ENCODE measurements around the gene IL5.
A peak's percentile ranks its signal among the peaks of the same experiment; 100 is the strongest.
"Not testable (repeated sequence)": the region's sequence is repeated elsewhere in the genome, so short reads cannot be mapped to it uniquely, and the experiment has no call there.

The IL5 gene

GRCh38 chr5:132528866-132529634, 14.3 kb downstream of the IL5 start:
- no peak for DNase-seq (ENCODE audit: low spot score)

DNA sequence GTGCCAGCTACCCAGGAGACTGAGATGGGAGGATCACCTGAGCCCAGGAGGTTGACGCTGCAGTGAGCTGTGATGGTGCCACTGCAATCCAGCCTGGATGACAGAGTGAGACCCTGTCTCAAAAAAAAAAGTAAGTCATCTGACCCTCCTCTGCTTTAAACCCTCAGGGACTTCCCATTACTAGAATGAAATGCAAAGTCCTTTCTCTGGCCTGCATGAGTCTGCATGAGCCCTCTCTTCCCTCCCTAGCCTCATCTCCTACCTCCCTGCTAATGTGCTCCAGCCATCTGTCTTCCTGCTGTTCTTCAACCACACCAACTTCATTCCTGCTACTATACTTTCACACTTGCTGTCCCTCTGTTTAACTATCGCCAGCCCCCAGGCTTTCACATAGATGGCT, 15.3 kb downstream of the IL5 start:
- no peak for DNase-seq (ENCODE audit: low spot score)

GRCh38 chr5:132526974-132527564, 16.3 kb downstream of the IL5 start:
- no peak for DNase-seq (ENCODE audit: low spot score)

DNA sequence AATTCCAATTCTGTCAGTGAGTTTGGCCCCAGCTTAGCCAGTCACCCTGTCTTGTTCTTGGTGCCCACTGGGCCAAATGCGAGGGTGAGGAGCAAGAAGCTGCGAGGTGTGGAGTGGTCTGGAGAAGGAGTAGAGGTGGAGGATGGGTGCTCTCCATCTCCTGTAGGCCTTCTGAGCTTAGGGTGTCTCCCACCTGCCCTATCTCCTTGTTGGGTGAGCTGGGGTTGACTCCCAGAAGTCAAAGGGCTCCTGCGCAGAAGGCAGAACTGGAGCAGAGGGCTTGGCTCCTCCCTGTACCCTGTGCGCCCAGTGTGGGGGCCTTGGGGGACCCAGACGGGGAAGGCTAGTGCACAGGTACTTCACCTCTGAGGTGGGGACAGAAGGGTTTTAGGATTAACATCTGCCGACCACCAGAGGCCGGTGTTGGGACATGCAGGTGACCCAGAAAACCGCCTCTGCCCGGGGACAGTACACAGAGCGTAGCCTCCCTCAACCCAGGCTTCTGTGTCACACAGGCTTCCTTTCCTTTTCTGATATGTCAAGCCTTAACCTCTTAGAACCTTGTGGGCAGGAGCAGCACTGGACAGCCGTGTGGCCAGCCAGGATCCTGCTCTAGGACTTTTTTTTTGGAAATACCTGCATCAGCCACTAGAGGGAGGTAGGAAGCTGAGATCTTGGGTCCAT, 16.9 kb downstream of the IL5 start:
- DNase-seq (ENCODE audit: low spot score), result peak; percentile 38

DNA sequence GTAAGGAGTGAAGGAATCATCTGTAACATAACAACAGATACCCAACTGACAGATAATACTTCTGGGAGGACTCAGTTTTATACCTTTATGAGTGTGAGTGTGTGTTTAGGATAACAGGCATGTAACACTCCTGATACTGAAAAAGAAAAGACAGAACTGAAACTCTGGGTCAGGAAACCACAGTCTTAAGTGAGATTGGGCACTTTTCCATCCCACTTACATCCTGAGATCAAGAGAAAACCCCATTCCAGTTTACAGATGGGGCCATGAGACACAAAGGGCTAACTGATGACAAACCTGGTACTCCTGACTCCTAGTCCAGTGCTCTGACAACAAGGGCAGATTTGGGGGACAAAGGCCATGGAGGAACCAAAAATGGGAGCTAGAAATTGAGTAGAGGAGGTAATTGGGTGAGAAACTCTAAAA, 18.0 kb downstream of the IL5 start:
- no peak for DNase-seq (ENCODE audit: low spot score)

GRCh38 chr5:132524877-132525276, 18.4 kb downstream of the IL5 start:
- DNase-seq (ENCODE audit: low spot score), result not testable (repeated sequence)

DNA sequence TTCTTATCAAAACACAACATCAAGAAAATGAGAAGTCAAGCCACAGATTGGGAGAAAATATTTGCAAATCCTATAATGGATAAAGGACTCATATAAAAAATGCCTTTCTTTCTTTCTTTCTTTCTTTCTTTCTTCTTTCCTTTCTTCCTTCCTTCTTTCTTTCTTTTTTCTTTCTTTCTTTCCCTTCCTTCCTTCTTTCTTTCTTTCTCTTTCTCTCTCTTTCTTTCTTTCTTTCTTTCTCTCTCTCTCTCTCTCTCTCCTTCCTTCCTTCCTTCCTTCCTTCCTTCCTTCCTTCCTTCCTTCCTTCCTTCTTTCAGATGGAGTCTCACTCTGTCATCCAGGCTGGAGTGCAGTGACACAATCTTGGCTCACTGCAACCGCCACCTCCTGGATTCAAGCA, 21.3 kb downstream of the IL5 start:
- DNase-seq (ENCODE audit: low spot score), result not testable (repeated sequence)

DNA sequence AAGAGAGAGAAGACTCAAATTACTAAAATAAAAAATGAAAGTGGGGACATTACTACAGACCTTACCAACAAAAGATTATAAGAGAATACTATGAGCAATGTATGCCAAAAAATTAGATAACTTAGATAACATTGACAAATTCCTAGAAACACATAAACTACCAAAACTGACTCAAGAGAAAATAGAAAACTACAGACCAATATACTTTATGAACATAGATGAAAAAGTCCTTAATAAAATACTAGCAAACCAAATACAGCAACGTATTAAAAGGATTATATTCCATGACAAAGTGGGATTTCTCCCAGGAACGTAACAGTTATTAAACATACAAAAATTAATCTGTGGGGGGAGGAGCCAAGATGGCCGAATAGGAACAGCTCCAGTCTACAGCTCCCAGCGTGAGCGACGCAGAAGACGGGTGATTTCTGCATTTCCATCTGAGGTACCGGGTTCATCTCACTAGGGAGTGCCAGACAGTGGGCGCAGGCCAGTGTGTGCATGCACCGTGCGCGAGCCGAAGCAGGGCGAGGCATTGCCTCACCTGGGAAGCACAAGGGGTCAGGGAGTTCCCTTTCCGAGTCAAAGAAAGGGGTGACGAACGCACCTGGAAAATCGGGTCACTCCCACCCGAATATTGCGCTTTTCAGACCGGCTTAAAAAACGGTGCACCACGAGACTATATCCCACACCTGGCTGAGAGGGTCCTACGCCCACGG, 29.5 kb downstream of the IL5 start:
- DNase-seq (ENCODE audit: low spot score), result not testable (repeated sequence)

GRCh38 chr5:132510076-132510475, 33.2 kb downstream of the IL5 start:
- DNase-seq (ENCODE audit: low spot score), result peak; percentile 60

GRCh38 chr5:132506094-132506692, 37.1 kb downstream of the IL5 start:
- peak; percentile 87 for DNase-seq (ENCODE audit: low spot score)

DNA sequence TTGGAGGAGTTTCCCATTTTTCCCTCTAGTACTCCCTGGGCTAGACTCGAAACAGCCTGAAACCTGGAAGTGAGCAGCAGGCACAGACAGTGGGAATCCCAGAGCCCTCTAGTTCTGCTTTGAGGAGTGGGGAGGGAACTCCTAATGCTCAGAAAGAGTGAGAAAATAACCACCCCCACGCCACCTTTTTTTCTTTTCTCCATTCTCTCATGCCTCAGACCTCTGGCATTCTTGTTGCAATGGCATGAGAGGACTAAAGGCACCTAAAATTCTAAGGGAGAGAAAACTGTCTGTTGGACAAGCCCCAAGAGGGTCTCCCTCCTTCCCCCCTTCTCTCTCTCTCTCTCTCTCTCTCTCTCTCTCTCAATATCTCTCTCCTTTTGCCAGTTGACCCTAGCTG, 37.7 kb downstream of the IL5 start:
- DNase-seq (ENCODE audit: low spot score), result no peak

DNA sequence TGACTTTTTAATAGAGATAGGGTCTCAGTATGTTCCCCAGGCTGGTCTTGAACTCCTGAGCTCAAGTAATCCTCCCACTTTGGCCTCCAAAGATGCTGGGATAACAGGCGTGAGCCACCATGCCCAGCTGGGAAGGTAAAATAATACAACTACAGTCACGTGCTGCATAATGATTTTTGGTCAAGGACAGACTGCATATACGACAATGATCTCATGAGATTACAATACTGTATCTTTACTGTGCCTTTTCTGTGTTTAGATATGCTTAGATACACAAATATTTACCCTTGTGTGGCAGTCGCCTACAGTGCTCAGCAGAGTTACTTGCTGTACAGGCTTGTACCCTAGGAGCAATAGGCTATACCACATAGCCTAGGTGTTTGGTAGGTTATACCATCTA, 38.6 kb downstream of the IL5 start:
- DNase-seq (ENCODE audit: low spot score), result no peak

DNA sequence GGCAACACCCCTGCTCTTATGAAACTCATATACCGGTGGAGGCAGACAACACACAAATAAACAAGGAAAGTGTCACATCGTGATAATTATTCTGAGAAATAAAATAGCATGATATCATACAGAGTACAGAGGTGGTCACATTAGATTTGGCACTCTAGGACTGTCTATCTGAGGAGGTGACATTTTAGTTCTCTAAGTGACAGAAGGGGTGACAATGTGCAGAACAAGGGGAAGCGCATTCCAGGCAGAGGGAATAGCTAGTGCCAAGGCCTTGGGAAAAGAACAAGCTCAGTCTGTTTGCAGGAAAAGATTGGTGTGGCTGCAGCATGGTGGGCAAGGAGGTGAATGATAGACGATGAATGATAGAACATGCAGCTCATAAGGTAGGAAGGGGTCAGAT, 40.1 kb downstream of the IL5 start:
- DNase-seq (ENCODE audit: low spot score), result no peak

DNA sequence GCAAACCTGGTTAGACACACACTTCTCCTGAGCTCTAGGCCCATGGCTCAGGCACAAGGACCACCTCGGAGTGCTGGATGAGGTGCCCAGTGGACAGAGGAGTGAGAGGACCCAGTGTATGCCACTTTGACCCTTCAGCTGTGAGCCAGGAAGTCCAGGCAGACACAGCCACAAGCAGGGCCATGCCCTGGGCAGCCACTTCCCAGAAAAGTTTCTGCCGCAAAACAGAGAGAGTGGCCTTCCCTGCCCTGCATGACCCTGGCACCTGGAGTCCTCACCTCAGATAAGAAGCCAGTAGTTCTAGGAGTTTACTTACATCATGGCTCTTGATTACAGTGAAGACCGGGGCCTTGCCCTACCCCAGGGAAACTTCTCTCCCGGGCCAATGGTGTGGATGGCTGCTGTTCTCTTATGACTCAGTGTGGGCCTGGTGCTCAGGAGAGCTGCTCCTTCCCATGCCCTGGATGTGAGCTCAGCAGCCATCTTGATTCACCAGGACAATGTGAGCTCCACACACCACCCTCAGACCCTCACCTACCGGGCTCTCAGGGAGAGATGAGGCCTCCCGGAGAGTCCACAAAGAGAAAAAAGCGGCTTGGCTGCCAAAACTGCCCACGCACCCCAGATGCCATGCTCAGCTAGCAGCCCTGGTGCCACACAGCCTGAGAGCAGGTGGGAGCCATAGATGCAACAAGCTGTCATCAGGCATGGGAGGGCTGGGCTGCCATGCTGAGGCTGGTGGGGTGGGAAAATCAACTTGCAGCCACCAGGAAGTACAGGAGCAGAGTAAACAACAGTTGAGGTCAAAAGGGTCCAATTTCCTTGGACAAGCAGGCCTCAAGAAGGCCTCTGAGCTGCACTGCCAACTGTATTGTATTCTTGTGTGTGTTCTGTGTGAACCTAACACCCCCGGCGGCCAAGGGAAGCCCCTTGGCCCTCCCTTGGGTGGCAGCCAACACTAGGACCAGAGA, 41.1 kb downstream of the IL5 start:
- no peak for DNase-seq (ENCODE audit: low spot score)

DNA sequence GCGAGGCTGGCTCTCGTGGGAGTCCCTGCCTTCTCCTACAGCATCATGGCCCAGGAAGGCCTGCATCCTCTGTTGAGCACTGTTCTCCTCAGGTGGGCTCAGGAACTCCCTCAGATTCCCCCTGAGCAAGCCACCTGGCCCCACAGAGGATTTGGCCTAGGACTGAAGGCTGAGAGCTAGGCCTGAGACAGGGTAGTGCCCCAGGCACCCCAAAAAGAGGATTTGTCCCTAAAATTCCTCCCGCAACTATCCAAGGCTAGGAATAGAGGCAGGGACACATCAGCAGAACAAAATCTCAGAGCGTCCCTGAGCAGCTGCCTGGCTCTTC, 41.7 kb downstream of the IL5 start:
- no peak for DNase-seq (ENCODE audit: low spot score)

DNA sequence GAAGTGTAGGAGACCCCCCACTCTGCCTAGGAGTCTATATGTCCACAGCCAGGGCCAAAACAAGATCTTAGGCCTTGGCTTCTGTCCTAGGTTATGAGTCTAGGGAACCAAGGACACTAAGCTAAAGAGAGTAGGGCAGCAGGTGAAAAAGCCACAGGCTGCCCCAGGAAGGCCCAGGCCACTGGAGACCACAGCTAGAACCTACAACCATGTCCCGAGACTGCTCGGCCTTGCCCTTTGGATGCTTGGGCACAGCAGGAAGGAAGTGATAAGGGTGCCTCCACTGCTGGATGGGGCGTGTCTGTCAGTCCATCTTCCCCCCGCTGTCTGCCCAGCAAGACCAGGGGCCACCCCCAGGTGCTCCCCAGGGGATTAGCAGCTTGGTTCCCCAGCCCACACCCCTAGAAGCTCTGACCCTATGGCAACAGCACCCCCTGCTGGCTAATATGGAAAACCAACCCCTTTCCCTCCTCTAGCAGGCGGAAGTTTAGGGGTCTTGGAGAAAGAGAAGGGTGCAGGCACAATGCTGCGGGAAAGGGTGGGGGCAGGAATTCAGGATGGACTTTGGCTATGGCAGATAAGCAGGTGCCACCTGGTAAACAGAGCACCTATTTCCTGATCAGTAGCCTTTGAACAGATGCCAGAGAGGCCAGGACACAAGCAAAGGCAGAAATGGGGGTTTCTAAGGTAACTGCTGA, 42.2 kb downstream of the IL5 start:
- DNase-seq (ENCODE audit: low spot score), result no peak

DNA sequence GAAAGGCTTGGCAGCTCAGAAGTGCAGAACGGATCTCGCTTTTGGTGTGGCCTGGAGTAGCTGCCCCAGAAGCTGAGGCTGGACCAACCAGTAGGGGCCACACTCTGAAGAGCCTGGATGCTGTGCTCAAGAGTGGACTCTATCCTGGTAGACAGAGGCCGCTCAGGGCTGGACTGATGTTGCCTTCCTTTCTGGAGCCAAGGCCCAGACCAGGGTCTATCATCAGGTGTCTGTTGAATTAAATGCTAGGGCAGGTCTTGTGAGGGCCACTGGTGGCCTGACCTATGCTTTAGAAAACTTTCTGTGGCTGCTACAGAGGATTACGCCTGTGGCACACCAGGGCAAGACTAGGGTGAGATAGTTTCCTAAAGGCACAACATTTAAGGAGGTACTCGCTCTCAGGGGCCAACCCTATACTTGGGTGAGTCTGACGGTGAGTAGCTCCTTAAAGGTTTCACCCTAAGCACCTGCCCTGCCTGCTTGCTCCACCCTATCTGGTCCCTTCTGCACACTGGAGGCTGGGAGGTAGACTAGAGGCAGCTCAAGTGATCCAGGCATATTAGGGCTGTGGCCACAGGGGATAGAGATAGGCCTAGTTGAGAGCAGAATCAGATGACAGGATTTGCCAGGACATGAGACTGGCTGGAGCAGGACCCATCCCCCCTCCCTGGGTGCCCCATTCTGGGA, 42.9 kb downstream of the IL5 start:
- DNase-seq (ENCODE audit: low spot score), result no peak

DNA sequence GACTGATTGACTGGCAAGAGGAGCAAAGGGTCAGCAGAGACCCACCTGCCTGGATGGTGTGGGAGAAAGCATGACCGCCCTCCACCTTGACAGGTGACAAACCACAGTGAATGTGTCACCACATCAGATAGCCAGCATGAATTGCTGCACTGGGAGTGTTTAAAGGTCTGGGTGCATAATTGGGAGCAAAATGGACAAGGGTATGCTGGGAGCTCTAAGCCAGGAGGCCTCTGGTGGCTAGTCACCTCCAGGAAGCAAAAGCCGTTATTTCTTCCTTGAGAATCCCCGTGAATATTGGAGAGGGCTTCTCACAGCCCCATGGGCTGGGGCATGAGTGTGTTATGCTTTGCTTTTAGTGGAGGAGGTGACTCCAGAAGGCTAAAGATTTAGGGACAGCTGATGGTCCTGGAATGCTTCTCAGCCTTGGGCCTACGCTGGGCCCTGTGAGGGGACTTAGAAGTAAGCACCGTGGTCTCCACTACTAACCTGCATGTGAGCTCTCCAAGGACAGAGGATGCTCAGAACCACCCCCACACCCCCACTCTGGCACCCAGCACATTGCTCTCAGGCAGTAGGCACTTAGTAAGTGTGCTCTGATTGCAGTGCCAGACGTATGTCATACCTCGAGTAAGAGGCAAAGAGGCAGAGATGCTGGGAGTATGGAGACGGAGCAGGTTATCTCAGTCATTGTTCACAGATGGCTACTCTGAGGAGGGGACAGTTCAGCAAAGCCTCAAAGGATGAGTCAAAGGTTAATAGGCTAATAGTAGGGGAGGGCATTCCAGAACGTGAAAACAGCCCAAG, 43.7 kb downstream of the IL5 start:
- DNase-seq (ENCODE audit: low spot score), result no peak

DNA sequence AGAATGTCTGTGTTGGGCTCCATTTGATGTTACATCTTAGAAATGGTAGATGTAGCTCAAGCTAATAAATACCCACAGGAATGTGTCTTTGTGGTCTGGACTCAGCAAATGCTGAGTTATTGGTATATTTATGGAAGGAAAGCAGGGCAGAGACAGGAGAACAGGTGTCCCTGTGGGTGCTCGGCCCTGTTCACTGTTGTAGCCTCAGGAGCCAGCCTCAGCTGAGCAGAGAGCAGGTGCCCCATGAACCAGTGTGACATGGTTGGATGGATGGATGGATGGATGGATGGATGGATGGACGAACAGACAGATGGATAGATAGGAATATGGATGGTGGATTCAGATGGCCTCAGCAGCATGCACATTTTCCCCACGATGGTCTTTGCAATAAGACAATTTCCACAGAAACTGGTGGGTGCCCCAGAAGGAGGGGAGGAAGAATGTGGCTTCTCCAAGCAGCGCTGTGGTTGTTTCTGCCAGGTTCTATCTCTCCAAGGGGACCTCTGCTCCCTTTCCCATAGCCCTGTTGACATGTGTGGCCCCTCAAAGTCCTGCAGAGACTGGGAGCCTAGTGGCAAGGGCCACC, 44.5 kb downstream of the IL5 start:
- DNase-seq (ENCODE audit: low spot score), result no peak
